ENCODE data around the gene TMEM165.

DNA sequence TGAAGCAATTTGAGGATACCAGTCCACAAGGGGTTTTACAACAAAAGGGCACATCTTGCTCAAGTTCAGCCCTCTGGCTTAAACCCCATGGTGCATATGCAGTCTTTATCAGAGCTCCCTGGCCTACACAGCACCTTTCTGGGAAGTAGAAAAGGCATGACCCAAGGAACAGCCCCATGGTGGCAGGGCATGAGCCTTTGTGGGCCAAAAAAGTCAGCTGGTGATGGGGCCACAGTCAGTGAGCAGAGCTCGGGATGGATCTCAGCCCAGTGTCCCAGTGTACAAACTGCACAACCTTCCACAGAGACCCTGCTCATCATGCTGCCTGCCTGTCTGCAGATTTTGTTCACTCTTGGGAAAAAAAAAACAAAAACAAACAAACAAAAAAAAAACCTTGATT, 22.3 kb upstream of the TMEM165 start:
- TF ChIP-seq, protein P1, sequence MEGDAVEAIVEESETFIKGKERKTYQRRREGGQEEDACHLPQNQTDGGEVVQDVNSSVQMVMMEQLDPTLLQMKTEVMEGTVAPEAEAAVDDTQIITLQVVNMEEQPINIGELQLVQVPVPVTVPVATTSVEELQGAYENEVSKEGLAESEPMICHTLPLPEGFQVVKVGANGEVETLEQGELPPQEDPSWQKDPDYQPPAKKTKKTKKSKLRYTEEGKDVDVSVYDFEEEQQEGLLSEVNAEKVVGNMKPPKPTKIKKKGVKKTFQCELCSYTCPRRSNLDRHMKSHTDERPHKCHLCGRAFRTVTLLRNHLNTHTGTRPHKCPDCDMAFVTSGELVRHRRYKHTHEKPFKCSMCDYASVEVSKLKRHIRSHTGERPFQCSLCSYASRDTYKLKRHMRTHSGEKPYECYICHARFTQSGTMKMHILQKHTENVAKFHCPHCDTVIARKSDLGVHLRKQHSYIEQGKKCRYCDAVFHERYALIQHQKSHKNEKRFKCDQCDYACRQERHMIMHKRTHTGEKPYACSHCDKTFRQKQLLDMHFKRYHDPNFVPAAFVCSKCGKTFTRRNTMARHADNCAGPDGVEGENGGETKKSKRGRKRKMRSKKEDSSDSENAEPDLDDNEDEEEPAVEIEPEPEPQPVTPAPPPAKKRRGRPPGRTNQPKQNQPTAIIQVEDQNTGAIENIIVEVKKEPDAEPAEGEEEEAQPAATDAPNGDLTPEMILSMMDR (conservative IDR thresholded peaks at IDR 0.05; ENCODE audit: low read depth, low read length), result no peak
- no peak for TF ChIP-seq EZH2 (IDR thresholded peaks at IDR 0.05; ENCODE audit: low read length, unreplicated experiment)

All from PC-3 (cell line).